GM20431 (cell line): ENCODE measurements around the gene FAM216B.

Experiments used
- in situ Hi-C: fragments of 300-500 bp; cut with MseI, MboI; formaldehyde crosslinking; loops from one replicate; pipeline ENCODE4 v1.15.0; 2020; ENCODE audit warnings: low sequenced_read_pairs; ENCODE audit not compliant: unreplicated experiment

Gene FAM216B

DNA sequence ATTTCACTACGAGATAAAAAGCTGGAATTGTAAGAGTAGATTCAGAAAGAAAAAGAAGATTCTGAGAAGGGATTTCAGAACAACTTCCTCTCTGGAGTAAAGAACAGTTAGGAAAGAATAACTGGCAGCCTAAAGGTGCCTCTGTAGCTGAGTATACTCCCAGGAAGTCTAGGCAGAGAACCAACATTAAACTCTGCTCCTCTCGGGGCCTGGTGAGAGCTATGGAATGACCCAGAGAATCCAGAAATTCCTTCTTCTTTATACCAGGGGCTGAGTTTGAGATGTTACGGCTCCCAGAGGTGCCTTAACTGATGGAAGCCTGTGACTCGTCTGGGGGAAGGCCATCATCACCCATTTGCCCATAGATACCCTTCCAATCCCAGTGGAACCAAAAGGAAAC, 39.1 kb downstream of the FAM216B start:
- in situ Hi-C loops: no loop called here

DNA sequence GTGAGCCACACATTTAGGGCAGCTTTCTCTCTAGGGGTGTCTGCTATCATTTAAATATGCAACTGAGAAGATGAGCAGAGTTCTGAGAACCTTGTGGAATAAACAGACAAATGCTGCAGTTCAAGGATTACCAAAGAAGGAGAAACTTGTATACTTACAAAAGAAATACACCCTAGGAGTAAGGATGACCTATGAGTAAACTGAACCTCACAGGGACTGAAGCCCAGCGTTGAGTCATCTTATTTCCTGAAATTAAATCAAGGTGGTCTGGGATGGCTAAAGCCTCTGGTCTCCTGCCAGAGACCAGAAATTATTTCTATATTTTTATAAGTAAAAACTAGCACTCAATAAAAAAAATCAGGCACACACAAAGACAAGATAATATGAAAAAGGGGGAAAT, 40.1 kb downstream of the FAM216B start:
- in situ Hi-C loops: no loop called here

DNA sequence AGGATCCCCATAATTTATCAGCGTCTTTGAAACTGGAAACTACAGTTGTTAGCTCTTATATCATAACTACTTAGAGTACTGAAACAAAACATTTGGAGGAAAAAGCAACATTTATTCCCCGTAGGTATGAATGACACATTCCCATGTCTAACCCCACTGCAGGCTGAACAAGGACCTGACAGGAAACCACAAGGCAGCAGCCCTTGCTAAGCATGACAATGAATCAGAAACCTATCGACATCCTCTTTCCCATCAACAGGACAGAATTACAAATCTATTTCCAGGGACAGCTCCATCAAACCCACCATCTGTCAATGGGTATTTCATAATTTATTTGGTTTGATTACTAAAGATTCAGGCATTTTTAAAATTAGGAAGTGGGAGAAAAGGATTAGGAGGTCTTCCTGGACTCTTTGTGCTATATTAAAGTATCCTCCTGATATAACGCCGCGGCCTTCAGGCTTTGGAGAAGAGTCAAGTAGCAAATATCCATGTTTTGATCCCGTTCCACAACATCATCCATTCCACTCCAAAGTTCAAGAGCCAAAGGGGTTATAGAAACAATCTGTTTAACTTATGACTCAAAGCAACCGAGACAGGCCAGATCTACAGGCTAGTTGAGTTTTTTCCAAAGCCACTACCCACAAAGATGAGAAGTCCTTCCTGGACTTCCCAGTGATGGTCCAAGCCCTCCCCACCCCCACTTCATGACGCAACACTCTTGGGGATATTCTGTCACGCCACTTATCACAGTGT, 51.1 kb downstream of the FAM216B start:
- in situ Hi-C loops: no loop called here

DNA sequence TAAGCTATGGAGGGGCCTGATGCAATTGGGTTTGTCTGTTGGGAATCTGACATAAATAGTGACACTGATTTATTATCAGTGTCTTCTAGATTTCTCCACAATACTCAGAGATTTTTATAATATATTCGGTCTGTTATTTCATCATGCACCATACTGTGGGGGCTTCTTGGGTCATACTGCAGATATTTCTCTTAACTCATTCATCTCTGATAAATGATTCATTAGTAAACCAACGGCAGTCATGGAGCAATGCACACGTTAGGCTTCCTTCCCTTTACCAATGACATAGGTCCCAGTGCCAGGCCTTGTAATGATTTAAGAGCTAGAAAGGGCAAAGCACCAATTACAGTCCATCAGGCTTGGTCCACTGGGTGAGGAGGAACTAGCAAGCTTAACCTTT, 53.6 kb downstream of the FAM216B start:
- in situ Hi-C loops: no loop called here

- in situ Hi-C loops: no loop called here
Observed at GRCh38 chr13:42836930-42837690, 55.7 kb downstream of the FAM216B start.
